Activated naive CD8-positive, alpha-beta T cell treated with anti-CD3 and anti-CD28 coated beads, Interleukin-2, amount 10 ng/mL, durations not matched to agents 7 days and 5 days (primary cell): ENCODE measurements around the gene WWOX. TPM values are rescaled to one million over a fixed set of nuclear protein-coding genes. Genes with fewer than 3 reads are reported as not detected.
"Not testable (repeated sequence)": the region's sequence is repeated elsewhere in the genome, so short reads cannot be mapped to it uniquely, and the experiment has no call there.

Source experiments
- ATAC-seq: fragments of 150-1000 bp; cut with Tn5 transposase; one replicate; pipeline ENCODE4 v1.10.0; 2021; ENCODE audit warnings: low read depth, moderate library complexity
- POLR2A ChIA-PET: fragments of 350-600 bp; sonication (Branson Sonifier 250); formaldehyde crosslinking; loops from one replicate; lab custom pipeline; 2021; ENCODE audit warnings: antibody characterized with exemption; lab: Charles Lee
- DNase-seq: peaks from one replicate; pipeline ENCODE4 v3.0.0; 2021
- H3K27ac Mint-ChIP-seq: one replicate; pipeline ENCODE4 v1.8.0; 2022; ENCODE audit warnings: mild to moderate bottlenecking, mixed read lengths
- H3K27me3 Mint-ChIP-seq: one replicate; pipeline ENCODE4 v1.8.0; 2022; ENCODE audit warnings: mild to moderate bottlenecking, moderate library complexity, mixed read lengths
- H3K36me3 Mint-ChIP-seq: one replicate; pipeline ENCODE4 v1.8.0; 2021; ENCODE audit warnings: mild to moderate bottlenecking, mixed read lengths
- H3K4me1 Mint-ChIP-seq: one replicate; pipeline ENCODE4 v1.8.0; 2021; ENCODE audit warnings: mixed read lengths
- H3K4me3 Mint-ChIP-seq: one replicate; pipeline ENCODE4 v1.8.0; 2022; ENCODE audit warnings: mild to moderate bottlenecking, moderate library complexity, mixed read lengths
- H3K9me3 Mint-ChIP-seq: one replicate; pipeline ENCODE4 v1.8.0; 2021; ENCODE audit warnings: mixed read lengths
- total RNA-seq, 2 experiments: library from RNA; stranded (reverse); gene quantifications; one replicate each; pipeline ENCODE4 v1.2.3, GENCODE V29; 2021

The WWOX gene
- total RNA-seq, 2 experiments from 2014 or later, result 26.8 to 27.7 TPM

GRCh38 chr16:78584213-78584860 is 484.9 kb downstream of the WWOX start:
- H3K9me3 Mint-ChIP-seq, result peaks cover 2% of the 10 kb centered on the region
- POLR2A ChIA-PET, result no interaction called here
- H3K27ac Mint-ChIP-seq, result no peak overlapping the region
- H3K4me3 Mint-ChIP-seq, result no peak overlapping the region
- no peak for ATAC-seq
- DNase-seq, result no peak
- no peaks in the 10 kb centered on the region for H3K4me1 Mint-ChIP-seq
- peaks cover 2% of the 10 kb centered on the region for H3K36me3 Mint-ChIP-seq
- no peaks in the 10 kb centered on the region for H3K27me3 Mint-ChIP-seq

GRCh38 chr16:78584991-78585390 is 485.5 kb downstream of the WWOX start:
- H3K4me3 Mint-ChIP-seq, result no peak overlapping the region
- no peaks in the 10 kb centered on the region for H3K27me3 Mint-ChIP-seq
- peaks cover 2% of the 10 kb centered on the region for H3K36me3 Mint-ChIP-seq
- ATAC-seq (no peak), DNase-seq (no peak)
- no peak overlapping the region for H3K27ac Mint-ChIP-seq
- POLR2A ChIA-PET, result no interaction called here
- peaks cover 2% of the 10 kb centered on the region for H3K9me3 Mint-ChIP-seq
- H3K4me1 Mint-ChIP-seq, result no peaks in the 10 kb centered on the region

DNA sequence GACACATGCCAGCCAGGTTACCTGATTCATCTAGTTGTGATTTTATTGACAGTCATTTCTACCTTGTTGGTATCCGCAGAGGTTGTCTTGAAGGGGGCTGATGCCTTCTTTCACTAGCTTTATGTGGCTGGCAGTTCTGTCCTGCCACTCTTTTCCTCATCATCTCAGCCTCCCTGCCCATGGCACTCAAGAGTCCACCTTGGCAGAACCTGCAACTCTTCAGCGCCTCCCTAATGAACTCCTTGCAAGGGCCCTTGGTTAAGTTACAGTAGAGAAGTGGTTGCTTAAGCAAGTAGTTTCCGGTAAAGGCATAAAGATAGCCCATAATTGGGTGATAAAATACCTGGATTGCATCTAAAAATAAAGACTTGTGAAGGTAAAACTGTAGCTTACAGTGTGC is 489.9 kb downstream of the WWOX start:
- H3K4me1 Mint-ChIP-seq, result no peaks in the 10 kb centered on the region
- POLR2A ChIA-PET, result no interaction called here
- ATAC-seq (no peak), DNase-seq (no peak)
- no peaks in the 10 kb centered on the region for H3K27me3 Mint-ChIP-seq
- peaks cover 2% of the 10 kb centered on the region for H3K9me3 Mint-ChIP-seq
- H3K27ac Mint-ChIP-seq, result no peak overlapping the region
- H3K36me3 Mint-ChIP-seq, result peaks cover 2% of the 10 kb centered on the region
- no peak overlapping the region for H3K4me3 Mint-ChIP-seq

DNA sequence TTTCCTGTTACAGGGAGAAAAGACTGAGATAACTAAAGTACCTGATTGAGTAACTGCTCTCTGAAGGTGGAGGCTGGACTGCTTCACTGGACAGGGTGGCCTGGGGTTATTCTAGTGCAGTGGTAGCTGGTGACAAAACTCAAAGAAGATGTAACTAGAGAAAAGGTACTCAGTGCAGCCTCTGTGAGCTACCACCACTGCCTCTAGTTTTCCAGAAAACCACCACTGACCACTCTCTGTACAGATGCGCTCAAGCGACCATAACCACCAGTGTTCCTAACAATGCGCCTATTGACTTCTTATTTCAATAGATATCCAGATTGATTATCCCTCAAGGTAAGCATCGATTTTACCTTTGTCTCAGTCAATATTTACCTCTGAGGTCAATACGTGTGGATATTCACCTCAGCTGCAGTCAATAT is 492.2 kb downstream of the WWOX start:
- H3K4me3 Mint-ChIP-seq, result no peak overlapping the region
- no peak for DNase-seq
- POLR2A ChIA-PET, result no interaction called here
- H3K27ac Mint-ChIP-seq, result no peak overlapping the region
- ATAC-seq, result no peak
- H3K36me3 Mint-ChIP-seq, result no peaks in the 10 kb centered on the region
- H3K4me1 Mint-ChIP-seq, result no peaks in the 10 kb centered on the region
- no peaks in the 10 kb centered on the region for H3K27me3 Mint-ChIP-seq
- peaks cover 2% of the 10 kb centered on the region for H3K9me3 Mint-ChIP-seq

DNA sequence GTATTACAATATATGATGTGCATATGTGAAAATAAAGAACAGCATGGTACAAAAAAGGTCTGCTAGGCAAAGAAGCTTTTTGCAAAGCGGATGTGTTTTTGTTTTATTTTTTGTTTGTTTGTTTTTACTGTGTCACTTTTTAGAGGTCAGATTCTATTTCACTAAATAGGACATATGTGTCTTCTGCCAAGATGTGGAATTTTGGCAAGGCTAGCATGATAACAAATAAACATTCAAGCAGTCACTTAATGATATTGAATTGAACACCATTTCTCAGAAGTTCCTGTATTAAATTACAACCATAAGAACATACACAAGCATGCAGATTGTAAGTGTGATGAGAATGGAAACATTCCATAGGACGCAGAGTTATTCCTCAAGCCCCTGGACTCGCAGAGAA is 492.7 kb downstream of the WWOX start:
- POLR2A ChIA-PET, result no interaction called here
- H3K9me3 Mint-ChIP-seq, result peaks cover 2% of the 10 kb centered on the region
- no peak for ATAC-seq
- H3K36me3 Mint-ChIP-seq, result no peaks in the 10 kb centered on the region
- H3K4me1 Mint-ChIP-seq, result no peaks in the 10 kb centered on the region
- H3K4me3 Mint-ChIP-seq, result no peak overlapping the region
- no peaks in the 10 kb centered on the region for H3K27me3 Mint-ChIP-seq
- no peak for DNase-seq
- no peak overlapping the region for H3K27ac Mint-ChIP-seq

GRCh38 chr16:78593352-78593751 is 493.9 kb downstream of the WWOX start:
- Mint-ChIP-seq H3K4me3 (no peak overlapping the region), H3K9me3 (peaks cover 2% of the 10 kb centered on the region), H3K4me1 (no peaks in the 10 kb centered on the region), H3K27me3 (no peaks in the 10 kb centered on the region), H3K36me3 (no peaks in the 10 kb centered on the region), H3K27ac (no peak overlapping the region)
- DNase-seq (no peak), ATAC-seq (no peak)
- POLR2A ChIA-PET, result no interaction called here

DNA sequence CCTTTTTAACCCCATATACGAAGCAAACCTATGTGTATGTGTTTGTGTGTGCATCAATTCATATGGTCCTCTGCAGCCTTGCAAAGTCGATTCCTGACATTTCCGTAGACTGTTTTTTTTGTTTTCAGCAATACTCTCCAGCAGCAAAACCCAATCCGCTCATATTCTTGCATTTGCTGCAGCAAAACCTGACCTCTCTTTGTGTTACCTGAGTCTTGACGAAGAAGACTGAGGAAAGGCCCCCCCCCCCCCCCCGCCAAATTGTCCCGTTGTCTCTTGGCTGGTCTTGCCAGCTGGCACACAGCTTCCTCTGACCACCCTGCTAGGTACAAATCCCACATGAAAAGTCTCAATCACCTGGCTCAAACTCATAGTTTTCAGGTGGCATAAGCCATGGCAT is 494.7 kb downstream of the WWOX start:
- H3K4me3 Mint-ChIP-seq, result no peak overlapping the region
- POLR2A ChIA-PET, result no interaction called here
- ATAC-seq, result no peak
- no peak for DNase-seq
- H3K9me3 Mint-ChIP-seq, result no peaks in the 10 kb centered on the region
- H3K27me3 Mint-ChIP-seq, result no peaks in the 10 kb centered on the region
- no peaks in the 10 kb centered on the region for H3K36me3 Mint-ChIP-seq
- no peaks in the 10 kb centered on the region for H3K4me1 Mint-ChIP-seq
- H3K27ac Mint-ChIP-seq, result no peak overlapping the region

GRCh38 chr16:78596348-78596995 is 497.0 kb downstream of the WWOX start:
- ATAC-seq (no peak), DNase-seq (no peak)
- Mint-ChIP-seq H3K27ac (no peak overlapping the region), H3K4me3 (no peak overlapping the region), H3K27me3 (no peaks in the 10 kb centered on the region), H3K4me1 (no peaks in the 10 kb centered on the region), H3K9me3 (peaks cover 4% of the 10 kb centered on the region), H3K36me3 (no peaks in the 10 kb centered on the region)
- POLR2A ChIA-PET, result no interaction called here

GRCh38 chr16:78596996-78597422 is 497.6 kb downstream of the WWOX start:
- no peak overlapping the region for H3K27ac Mint-ChIP-seq

DNA sequence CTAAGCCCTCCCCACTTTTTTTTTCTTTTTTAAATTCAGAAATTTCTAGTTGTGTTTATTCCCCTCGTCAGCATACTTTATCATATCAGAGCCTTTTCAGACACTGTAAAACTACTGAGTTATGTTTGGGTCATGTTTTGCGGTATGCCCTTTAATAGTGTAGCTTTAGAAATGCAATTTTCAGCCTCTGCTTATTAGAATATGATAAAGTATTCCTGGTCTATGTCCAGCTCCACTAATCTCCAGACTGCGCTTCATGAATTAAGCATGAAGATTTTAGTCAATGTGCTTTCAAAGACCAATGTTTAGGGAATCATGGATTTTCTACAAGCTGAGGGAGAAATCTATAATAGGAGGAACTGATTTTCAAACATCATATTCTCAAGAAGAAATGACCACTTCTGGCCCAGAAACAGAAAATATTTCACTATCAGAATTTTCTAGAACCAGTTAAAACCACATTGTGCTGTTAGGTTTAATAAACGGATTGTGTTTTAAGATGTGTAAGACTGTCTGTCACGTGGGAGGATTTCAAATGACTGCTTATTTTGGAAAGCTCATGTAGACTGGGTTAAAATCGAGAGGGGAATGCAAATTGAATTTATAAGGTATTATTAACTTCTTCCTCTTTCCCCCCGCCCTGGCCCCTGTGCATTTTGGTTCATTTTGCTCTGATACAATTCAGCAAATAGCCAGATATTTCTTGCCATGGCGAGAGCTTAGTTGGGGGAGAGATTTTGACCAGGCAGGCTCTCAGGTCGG is 498.5 kb downstream of the WWOX start:
- Mint-ChIP-seq H3K4me3 (no peak overlapping the region), H3K4me1 (no peaks in the 10 kb centered on the region), H3K36me3 (no peaks in the 10 kb centered on the region), H3K27me3 (no peaks in the 10 kb centered on the region), H3K9me3 (peaks cover 4% of the 10 kb centered on the region), H3K27ac (no peak overlapping the region)
- no peak for ATAC-seq
- POLR2A ChIA-PET, result no interaction called here
- DNase-seq, result no peak

More at GRCh38 chr16:78596996-78597422, 497.6 kb downstream of the WWOX start:
- no peaks in the 10 kb centered on the region for H3K36me3 Mint-ChIP-seq
- no peak for DNase-seq
- POLR2A ChIA-PET, result no interaction called here
- H3K27me3 Mint-ChIP-seq, result no peaks in the 10 kb centered on the region
- no peak for ATAC-seq
- H3K4me1 Mint-ChIP-seq, result no peaks in the 10 kb centered on the region
- peaks cover 4% of the 10 kb centered on the region for H3K9me3 Mint-ChIP-seq
- no peak overlapping the region for H3K4me3 Mint-ChIP-seq

DNA sequence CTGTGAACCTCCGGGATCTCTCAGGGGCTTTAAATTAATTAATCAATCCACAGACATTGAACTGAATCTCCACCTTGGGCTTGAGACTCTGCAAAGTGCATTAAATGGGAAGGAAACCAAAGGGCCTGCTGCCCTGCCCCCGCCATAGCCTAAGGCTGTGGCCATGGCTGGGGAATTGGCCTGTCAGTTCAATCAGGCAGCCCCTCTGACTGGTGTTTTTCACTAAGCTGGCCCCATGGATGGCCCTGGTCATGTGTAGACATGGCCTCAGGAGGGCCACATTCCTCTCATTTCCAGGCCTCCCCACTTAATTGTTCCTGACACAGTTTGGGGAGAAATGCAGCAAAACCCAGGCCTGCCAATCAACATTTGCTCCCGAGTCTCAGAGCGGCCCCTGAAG is 499.8 kb downstream of the WWOX start:
- Mint-ChIP-seq H3K4me1 (no peaks in the 10 kb centered on the region), H3K27me3 (no peaks in the 10 kb centered on the region), H3K4me3 (no peak overlapping the region), H3K27ac (no peak overlapping the region), H3K9me3 (peaks cover 4% of the 10 kb centered on the region), H3K36me3 (no peaks in the 10 kb centered on the region)
- POLR2A ChIA-PET, result no interaction called here
- no peak for DNase-seq
- ATAC-seq, result no peak

DNA sequence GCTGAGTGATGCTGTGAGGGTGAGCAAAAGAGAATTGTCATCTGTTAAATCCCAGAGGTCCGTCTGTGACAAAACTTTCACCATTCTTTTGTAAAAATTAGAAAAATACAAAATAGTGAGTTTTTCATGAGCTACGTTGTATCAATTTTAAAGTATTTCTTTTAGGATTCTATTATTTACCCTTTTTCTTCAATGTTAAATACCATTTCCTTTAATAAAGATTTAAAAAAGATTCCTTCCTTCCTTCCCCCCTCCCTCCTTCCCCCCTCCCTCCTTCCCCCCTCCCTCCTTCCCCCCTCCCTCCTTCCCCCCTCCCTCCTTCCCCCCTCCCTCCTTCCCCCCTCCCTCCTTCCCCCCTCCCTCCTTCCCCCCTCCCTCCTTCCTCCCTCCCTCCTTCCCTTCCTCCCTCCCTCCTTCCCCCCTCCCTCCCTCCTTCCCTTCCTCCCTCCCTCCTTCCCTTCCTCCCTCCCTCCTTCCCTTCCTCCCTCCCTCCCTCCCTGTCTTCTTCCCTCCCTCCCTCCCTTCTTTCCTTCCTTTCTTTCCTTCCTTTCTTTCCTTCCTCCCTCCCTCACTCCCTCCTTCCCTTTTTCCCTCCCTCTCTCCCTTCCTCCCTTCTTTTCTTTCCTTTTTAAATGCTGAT is 505.1 kb downstream of the WWOX start:
- ATAC-seq, POLR2A ChIA-PET, DNase-seq, H3K4me1 Mint-ChIP-seq, H3K27me3 Mint-ChIP-seq, H3K4me3 Mint-ChIP-seq, H3K9me3 Mint-ChIP-seq, H3K27ac Mint-ChIP-seq, H3K36me3 Mint-ChIP-seq: not testable (repeated sequence)

DNA sequence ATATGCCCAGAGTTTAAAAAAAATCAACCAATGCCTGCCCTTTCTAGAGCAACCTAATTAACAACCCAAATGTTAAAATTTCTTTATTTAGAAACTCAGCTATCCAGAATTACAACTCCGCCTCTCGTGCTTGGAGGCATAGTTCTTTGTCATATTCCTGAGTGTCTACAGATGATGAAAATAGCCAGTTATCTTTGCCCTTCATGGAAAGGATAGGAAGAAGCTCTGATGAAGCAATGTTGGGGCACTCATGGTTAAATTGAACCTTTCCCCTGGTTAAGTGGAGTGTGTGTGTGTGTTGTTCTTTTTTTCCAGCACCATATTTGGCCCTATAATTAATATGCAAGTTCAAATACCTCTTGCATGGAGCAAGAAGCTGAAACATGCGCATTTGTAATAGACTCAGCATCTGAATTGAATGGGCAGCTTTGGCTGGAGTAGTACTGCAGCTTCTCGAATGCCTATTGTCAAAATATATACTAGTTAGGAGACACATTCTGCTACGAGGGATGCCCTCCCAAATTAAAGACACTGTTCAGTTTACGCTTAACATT is 506.2 kb downstream of the WWOX start:
- ATAC-seq (no peak), DNase-seq (no peak)
- POLR2A ChIA-PET, result no interaction called here
- H3K4me3 Mint-ChIP-seq, result no peak overlapping the region
- no peak overlapping the region for H3K27ac Mint-ChIP-seq
- no peaks in the 10 kb centered on the region for H3K27me3 Mint-ChIP-seq
- no peaks in the 10 kb centered on the region for H3K4me1 Mint-ChIP-seq
- no peaks in the 10 kb centered on the region for H3K9me3 Mint-ChIP-seq
- H3K36me3 Mint-ChIP-seq, result no peaks in the 10 kb centered on the region
